Measurements from ENCODE around the gene PDK2.

DNA sequence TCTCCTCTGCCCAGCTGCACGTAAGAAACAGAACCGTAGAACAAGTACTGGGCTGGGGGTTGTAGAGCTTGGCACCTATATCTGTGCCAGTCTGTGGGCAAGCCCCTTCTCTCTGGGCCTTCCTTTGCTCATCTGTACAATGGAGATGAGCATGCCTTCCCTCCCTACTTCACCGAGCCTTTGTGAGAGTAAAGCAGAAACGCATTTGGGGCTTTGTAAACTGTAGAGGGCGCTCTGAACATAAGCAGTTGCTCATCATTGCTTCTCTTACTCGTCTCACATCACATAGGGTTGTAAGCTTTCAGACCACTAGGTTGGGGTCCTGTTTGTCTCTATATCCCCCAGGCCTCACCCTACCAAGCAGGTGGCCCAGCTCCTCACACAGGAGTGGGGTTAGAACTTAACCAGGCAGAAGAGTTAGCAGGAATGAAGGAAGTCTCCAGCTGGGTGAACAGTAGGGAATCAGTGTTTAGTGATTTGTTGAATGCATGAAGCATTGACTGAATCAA, 19.8 kb downstream of the PDK2 start:
- TF ChIP-seq PATZ1 (CRISPR knock-in tag; IDR thresholded peaks at IDR 0.05; ENCODE audit: borderline replicate concordance): no peak
- no peak for TF ChIP-seq ZNF8 (CRISPR knock-in tag; IDR thresholded peaks at IDR 0.05)
- TF ChIP-seq OSR1 (CRISPR knock-in tag; IDR thresholded peaks at IDR 0.05): no peak
- no peak for TF ChIP-seq POU6F1 (CRISPR knock-in tag; IDR thresholded peaks at IDR 0.05; ENCODE audit: borderline replicate concordance, low read depth)
- no peak for TF ChIP-seq SNAI2 (CRISPR knock-in tag; IDR thresholded peaks at IDR 0.05)
- TF ChIP-seq TOX (CRISPR knock-in tag; IDR thresholded peaks at IDR 0.05; ENCODE audit: borderline replicate concordance): no peak
- TF ChIP-seq GLIS3 (CRISPR knock-in tag; IDR thresholded peaks at IDR 0.05): no peak

Measured in SK-N-SH treated with all-trans-retinoic acid at 6 μM for 48 hours (cell line).